GM21786 (cell line): ENCODE measurements around the gene LYL1.

Source experiments
- ATAC-seq: cut with Tn5 transposase; IDR thresholded peaks from one replicate; pipeline ENCODE4 v1.9.1; 2021; ENCODE audit not compliant: unreplicated experiment

Gene LYL1

GRCh38 chr19:13094771-13095392, 7.8 kb downstream of the LYL1 start:
- ATAC-seq, result no peak

GRCh38 chr19:13094106-13094504, 8.6 kb downstream of the LYL1 start:
- no peak for ATAC-seq

GRCh38 chr19:13093407-13094105, 9.1 kb downstream of the LYL1 start:
- ATAC-seq, result no peak

- no peak for ATAC-seq
Observed at GRCh38 chr19:13092606-13093235, 9.9 kb downstream of the LYL1 start.

- no peak for ATAC-seq
Observed at GRCh38 chr19:13092158-13092543, 10.5 kb downstream of the LYL1 start.

GRCh38 chr19:13091400-13092157, 11.1 kb downstream of the LYL1 start:
- ATAC-seq, result no peak

- ATAC-seq, result no peak
Observed at GRCh38 chr19:13090511-13091231, 12.0 kb downstream of the LYL1 start.

- no peak for ATAC-seq
Observed at GRCh38 chr19:13089857-13090507, 12.7 kb downstream of the LYL1 start.

- no peak for ATAC-seq
Observed at GRCh38 chr19:13089139-13089856, 13.4 kb downstream of the LYL1 start.

GRCh38 chr19:13087795-13088537, 14.7 kb downstream of the LYL1 start:
- no peak for ATAC-seq

- ATAC-seq, result no peak
Observed at GRCh38 chr19:13087295-13087694, 15.4 kb downstream of the LYL1 start.

GRCh38 chr19:13086341-13086740, 16.3 kb downstream of the LYL1 start:
- ATAC-seq, result no peak

GRCh38 chr19:13085666-13086065, 17.0 kb downstream of the LYL1 start:
- ATAC-seq, result no peak

- ATAC-seq, result no peak
Observed at GRCh38 chr19:13083627-13084026, 19.0 kb downstream of the LYL1 start.

GRCh38 chr19:13083008-13083404, 19.7 kb downstream of the LYL1 start:
- no peak for ATAC-seq

GRCh38 chr19:13082192-13083007, 20.3 kb downstream of the LYL1 start:
- ATAC-seq, result no peak

- no peak for ATAC-seq
Observed at GRCh38 chr19:13079542-13079986, 23.1 kb downstream of the LYL1 start.

GRCh38 chr19:13078897-13079541, 23.6 kb downstream of the LYL1 start:
- ATAC-seq, result no peak
